Tibial artery (tissue), 4 donors: Measurements from ENCODE around the gene LMOD3.

Experiments
- DNase-seq, 2 donors: peaks; one replicate each; pipeline ENCODE4 v3.0.0-alpha.2; 2019
- H3K27ac ChIP-seq, 2 donors: fragments of 200-600 bp; sonication (generic) in 1 of 2; 1 replicate in 1 of 2; 2 replicates in 1 of 2; pipeline ENCODE4 v1.5.1; 2018 to 2019; ENCODE audit warnings: mild to moderate bottlenecking in 1 of 2
- H3K27me3 ChIP-seq, 2 donors: fragments of 200-600 bp; sonication (generic) in 1 of 2; one replicate each; pipeline versions ENCODE4 v1.5.1 to v1.6.0; 2016 to 2019
- H3K36me3 ChIP-seq, 3 donors: fragments of 200-600 bp; sonication (generic) in 2 of 3; one replicate each; pipeline ENCODE4 v1.5.1; 2016 to 2019; ENCODE audit warnings: mild to moderate bottlenecking in 2 of 3
- H3K4me1 ChIP-seq, 4 donors: fragments of 200-600 bp; sonication (generic) in 2 of 4; 1 replicate in 3 of 4; 2 replicates in 1 of 4; pipeline ENCODE4 v1.5.1; 2016 to 2019
- H3K4me3 ChIP-seq, 2 donors: fragments of 200-600 bp; sonication (generic) in 1 of 2; 1 replicate in 1 of 2; 2 replicates in 1 of 2; pipeline ENCODE4 v1.5.1; 2018 to 2019; ENCODE audit warnings: mild to moderate bottlenecking in 2 of 2
- H3K9me3 ChIP-seq, 3 donors: fragments of 200-600 bp; sonication (generic) in 1 of 3; one replicate each; pipeline ENCODE4 v1.5.1; 2016 to 2019
- CTCF ChIP-seq, 2 experiments: fragments of 200-600 bp in 1 of 2; fragments of 450-650 bp in 1 of 2; IDR thresholded peaks; one replicate each; pipeline ENCODE4 v1.5.1; 2017 to 2019; ENCODE audit warnings: antibody characterized with exemption in 2 of 2, mild to moderate bottlenecking in 1 of 2, moderate library complexity in 1 of 2
- intact Hi-C: fragments of 100-400 bp; cut with DNase I; formaldehyde crosslinking; loops from one replicate; pipeline ENCODE4 v1.15.0; 2023; ENCODE audit warnings: low total_unique reads

The LMOD3 gene

GRCh38 chr3:69088063-69088462 lies 34.3 kb downstream of the LMOD3 start:
- Histone ChIP-seq H3K27ac (peak overlapping the region; percentile 93 to 96), H3K4me1 (peaks cover 0 to 80% (median 67%) of the 10 kb centered on the region in 4 donors), H3K36me3 (no peaks in the 10 kb centered on the region), H3K9me3 (no peaks in the 10 kb centered on the region), H3K27me3 (no peaks in the 10 kb centered on the region), H3K4me3 (peak overlapping the region; percentile 95 to 97)
- DNase-seq: no peak
- no peak for TF ChIP-seq CTCF (IDR thresholded peaks at IDR 0.05)
- intact Hi-C loops: loop anchor here (5.0 to 10.0 kb wide), 2 partner anchors 36 to 73 kb away; partner anchors contain the start of genes EOGT and TMF1

- Histone ChIP-seq H3K4me1 (peaks cover 0 to 80% (median 70%) of the 10 kb centered on the region in 4 donors), H3K36me3 (no peaks in the 10 kb centered on the region), H3K9me3 (no peaks in the 10 kb centered on the region), H3K27me3 (no peaks in the 10 kb centered on the region), H3K27ac (peak overlapping the region; percentile 93 to 96), H3K4me3 (peak overlapping the region; percentile 95 to 97)
- no peak for DNase-seq
- TF ChIP-seq CTCF (IDR thresholded peaks at IDR 0.05): no peak
- intact Hi-C loops: loop anchor here (5.0 to 10.0 kb wide), 2 partner anchors 35 to 72 kb away; partner anchors contain the start of genes EOGT and TMF1
These were observed 35.2 kb downstream of the LMOD3 start for GRCh38 chr3:69087030-69087791.

- peak; percentile 95 to 96 for DNase-seq
- TF ChIP-seq CTCF (IDR thresholded peaks at IDR 0.05): no peak
- peaks cover 0 to 75% (median 63%) of the 10 kb centered on the region in 4 donors for H3K4me1 ChIP-seq
- intact Hi-C loops: loop anchor here (5.0 to 10.0 kb wide), 2 partner anchors 34 to 71 kb away; partner anchors contain the start of genes EOGT and TMF1
- no peaks in the 10 kb centered on the region for H3K27me3 ChIP-seq
- no peaks in the 10 kb centered on the region for H3K36me3 ChIP-seq
- peak overlapping the region; percentile 95 to 97 for H3K4me3 ChIP-seq
- H3K27ac ChIP-seq: peak overlapping the region; percentile 93 to 96
- no peaks in the 10 kb centered on the region for H3K9me3 ChIP-seq
These were observed 36.3 kb downstream of the LMOD3 start for GRCh38 chr3:69085833-69086722.

- peak in 1 of 2 donors; percentile 71 for DNase-seq
- intact Hi-C loops: loop anchor here (5.0 to 10.0 kb wide), 2 partner anchors 33 to 70 kb away; partner anchors contain the start of genes EOGT and TMF1
- Histone ChIP-seq H3K27ac (peak overlapping the region; percentile 93 to 96), H3K36me3 (no peaks in the 10 kb centered on the region), H3K27me3 (no peaks in the 10 kb centered on the region), H3K4me3 (peak overlapping the region; percentile 95 to 97), H3K4me1 (peaks cover 0 to 71% (median 56%) of the 10 kb centered on the region in 4 donors), H3K9me3 (no peaks in the 10 kb centered on the region)
- no peak for TF ChIP-seq CTCF (IDR thresholded peaks at IDR 0.05)
These were observed 37.1 kb downstream of the LMOD3 start for GRCh38 chr3:69085168-69085832.
